ENCODE data around the gene NAALADL2. TPM values are rescaled to one million over a fixed set of nuclear protein-coding genes. Genes with fewer than 3 reads are reported as not detected.

NAALADL2 gene
- total RNA-seq, 2 donors from 2014 or later: 8.5 to 24.3 TPM

GRCh38 chr3:174937478-174937877, 78.3 kb downstream of the NAALADL2 start:
- no peak for DNase-seq
- Histone ChIP-seq H3K27ac (no peak overlapping the region), H3K4me3 (no peak overlapping the region), H3K36me3 (no peaks in the 10 kb centered on the region), H3K9ac (ENCODE audit: low read depth in 2 of 2, low read length in 2 of 2) (no peak overlapping the region), H3K4me1 (no peaks in the 10 kb centered on the region), H3K9me3 (no peaks in the 10 kb centered on the region), H3K27me3 (no peaks in the 10 kb centered on the region)
- intact Hi-C loops (cut with DNase I): no loop called here
- no peak for TF ChIP-seq CTCF (IDR thresholded peaks at IDR 0.05)

DNA sequence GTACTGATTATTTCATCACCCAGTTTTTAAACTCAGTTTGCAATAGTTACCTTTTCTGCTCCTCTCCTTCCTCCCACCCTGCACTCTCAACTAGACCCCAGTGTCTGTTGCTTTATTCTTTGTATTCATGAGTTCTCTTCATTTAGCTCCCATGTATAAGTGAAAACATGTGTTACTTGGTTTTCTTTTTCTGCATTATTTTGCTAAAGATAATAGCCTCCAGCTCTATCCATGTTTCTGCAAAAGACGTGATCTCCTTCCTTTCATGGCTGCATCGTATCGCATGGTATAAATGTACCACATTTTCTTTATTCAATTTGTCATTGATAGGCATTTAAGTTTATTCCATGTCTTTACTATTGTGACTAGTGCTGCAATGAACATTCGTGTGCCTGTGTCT, 79.0 kb downstream of the NAALADL2 start:
- intact Hi-C loops (cut with DNase I): no loop called here
- H3K4me1 ChIP-seq: no peaks in the 10 kb centered on the region
- TF ChIP-seq CTCF (IDR thresholded peaks at IDR 0.05): no peak

DNA sequence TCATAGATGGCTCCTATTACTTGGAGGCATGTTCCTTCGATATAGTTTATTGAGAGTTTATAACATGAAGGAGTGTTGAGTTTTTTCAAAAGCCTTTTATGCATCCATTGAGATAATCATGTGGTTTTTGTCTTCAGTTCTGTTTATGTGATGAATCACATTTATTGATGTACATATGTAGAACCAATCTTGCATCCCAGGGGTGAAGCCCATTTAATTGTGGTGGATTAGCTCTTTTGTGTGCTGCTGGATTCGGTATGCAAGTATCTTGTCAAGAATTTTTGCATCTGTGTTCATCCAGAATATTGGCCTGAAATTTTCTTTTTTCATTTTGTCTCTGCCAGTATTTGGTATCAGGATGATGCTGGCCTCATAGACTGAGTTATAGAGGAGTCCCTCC, 81.0 kb downstream of the NAALADL2 start:
- no peaks in the 10 kb centered on the region for H3K9me3 ChIP-seq
- intact Hi-C loops (cut with DNase I): no loop called here
- no peak for DNase-seq
- no peak overlapping the region for H3K9ac ChIP-seq (ENCODE audit: low read depth in 2 of 2, low read length in 2 of 2)
- no peaks in the 10 kb centered on the region for H3K36me3 ChIP-seq
- no peak for TF ChIP-seq CTCF (IDR thresholded peaks at IDR 0.05)
- H3K27ac ChIP-seq: no peak overlapping the region
- H3K27me3 ChIP-seq: no peaks in the 10 kb centered on the region
- no peaks in the 10 kb centered on the region for H3K4me1 ChIP-seq
- H3K4me3 ChIP-seq: no peak overlapping the region

More for the DNA sequence above, 79.0 kb downstream of the NAALADL2 start:
- Histone ChIP-seq H3K27ac (no peak overlapping the region), H3K27me3 (no peaks in the 10 kb centered on the region), H3K4me3 (no peak overlapping the region), H3K9ac (ENCODE audit: low read depth in 2 of 2, low read length in 2 of 2) (no peak overlapping the region), H3K9me3 (no peaks in the 10 kb centered on the region), H3K36me3 (no peaks in the 10 kb centered on the region)
- DNase-seq: no peak

DNA sequence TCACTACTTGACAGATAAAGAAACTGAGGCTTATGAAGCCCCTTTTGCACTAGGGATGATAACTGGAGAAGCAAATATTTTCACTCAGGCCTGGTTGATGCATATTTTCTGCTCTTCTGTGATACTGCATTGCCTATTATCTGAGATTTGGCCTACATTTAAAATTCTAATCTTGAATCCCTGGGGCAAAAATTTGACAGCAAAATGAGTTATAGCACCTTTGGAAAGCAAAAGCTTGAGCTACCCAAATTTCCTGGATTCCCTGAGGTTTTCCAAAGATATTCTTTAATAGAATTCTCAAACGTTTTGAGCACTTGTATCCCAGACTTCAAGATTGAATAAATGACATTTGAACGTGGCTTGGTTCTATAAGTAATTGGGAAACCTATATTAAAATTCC, 86.1 kb downstream of the NAALADL2 start:
- H3K9ac ChIP-seq (ENCODE audit: low read depth in 2 of 2, low read length in 2 of 2): no peak overlapping the region
- H3K27me3 ChIP-seq: no peaks in the 10 kb centered on the region
- no peak overlapping the region for H3K27ac ChIP-seq
- H3K4me3 ChIP-seq: no peak overlapping the region
- no peaks in the 10 kb centered on the region for H3K4me1 ChIP-seq
- H3K9me3 ChIP-seq: no peaks in the 10 kb centered on the region
- no peak for TF ChIP-seq CTCF (IDR thresholded peaks at IDR 0.05)
- H3K36me3 ChIP-seq: no peaks in the 10 kb centered on the region
- no peak for DNase-seq
- intact Hi-C loops (cut with DNase I): no loop called here

DNA sequence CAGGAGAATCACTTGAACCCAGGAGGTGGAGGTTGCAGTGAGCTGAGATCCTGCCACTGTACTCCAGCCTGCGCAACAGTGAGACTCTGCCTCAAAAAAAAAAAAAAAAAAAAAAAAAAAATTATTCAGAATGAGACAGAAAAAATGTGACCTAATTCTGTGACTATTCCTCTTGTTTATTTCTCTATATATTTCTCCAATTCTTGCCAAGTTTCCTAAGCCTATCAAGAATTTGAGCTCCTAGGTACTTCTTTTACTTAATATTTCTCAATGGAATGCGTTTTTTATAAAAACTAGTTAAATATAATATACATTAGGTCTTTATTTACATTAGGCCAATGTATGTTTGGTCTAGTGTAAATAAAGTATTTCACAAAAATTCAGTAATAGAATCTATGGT, 86.8 kb downstream of the NAALADL2 start:
- H3K9ac ChIP-seq (ENCODE audit: low read depth in 2 of 2, low read length in 2 of 2): no peak overlapping the region
- DNase-seq: no peak
- H3K4me1 ChIP-seq: no peaks in the 10 kb centered on the region
- no peaks in the 10 kb centered on the region for H3K9me3 ChIP-seq
- H3K36me3 ChIP-seq: no peaks in the 10 kb centered on the region
- TF ChIP-seq CTCF (IDR thresholded peaks at IDR 0.05): no peak
- no peak overlapping the region for H3K27ac ChIP-seq
- no peak overlapping the region for H3K4me3 ChIP-seq
- intact Hi-C loops (cut with DNase I): no loop called here
- H3K27me3 ChIP-seq: no peaks in the 10 kb centered on the region

DNA sequence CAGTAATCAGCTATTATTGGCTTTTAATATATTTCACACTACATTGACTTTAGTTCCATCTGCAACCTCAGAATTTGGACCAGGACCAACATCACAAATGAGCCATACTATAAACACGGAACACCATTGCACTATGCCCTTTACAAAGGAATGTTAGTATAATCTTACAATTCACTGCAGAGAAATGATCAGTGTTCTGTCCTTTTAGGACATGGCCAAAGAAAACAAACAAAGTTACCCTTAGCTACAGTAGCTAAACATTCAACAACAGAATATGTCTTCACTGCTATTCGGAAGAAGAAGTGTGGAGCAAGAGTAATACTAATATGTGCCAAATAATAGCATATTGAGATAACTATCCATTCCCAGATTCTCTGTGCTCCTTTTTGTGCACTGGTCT, 90.4 kb downstream of the NAALADL2 start:
- DNase-seq: no peak
- H3K9ac ChIP-seq (ENCODE audit: low read depth in 2 of 2, low read length in 2 of 2): no peak overlapping the region

More for the DNA sequence above, 90.4 kb downstream of the NAALADL2 start:
- intact Hi-C loops (cut with DNase I): no loop called here
- H3K27me3 ChIP-seq: no peaks in the 10 kb centered on the region
- TF ChIP-seq CTCF (IDR thresholded peaks at IDR 0.05): no peak
- no peaks in the 10 kb centered on the region for H3K9me3 ChIP-seq
- H3K36me3 ChIP-seq: no peaks in the 10 kb centered on the region
- H3K4me3 ChIP-seq: no peak overlapping the region
- no peak overlapping the region for H3K27ac ChIP-seq
- H3K4me1 ChIP-seq: no peaks in the 10 kb centered on the region
